Upper lobe of left lung (tissue), 4 donors: ENCODE measurements around the gene C15orf61.

Experiments used
- CTCF ChIP-seq, 6 experiments: fragments of 450-650 bp in 4 of 6; fragments of 200-600 bp in 2 of 6; sonication (generic) in 2 of 6; IDR thresholded peaks; one replicate each; pipeline ENCODE4 v1.5.1; 2016 to 2019; ENCODE audit warnings: antibody characterized with exemption in 6 of 6
- EP300 ChIP-seq, 4 donors: sonication (generic); formaldehyde crosslinking; IDR thresholded peaks; one replicate each; pipeline ENCODE4 v1.5.1; 2017; ENCODE audit warnings: antibody characterized with exemption in 4 of 4, control low read depth in 2 of 4
- POLR2A ChIP-seq, 4 donors: fragments of 450-650 bp; IDR thresholded peaks; one replicate each; pipeline ENCODE4 v1.5.1; 2016 to 2017; ENCODE audit warnings: antibody characterized with exemption in 4 of 4, mild to moderate bottlenecking in 2 of 4
- POLR2AphosphoS5 ChIP-seq, 2 donors: sonication (generic); formaldehyde crosslinking; IDR thresholded peaks; one replicate each; pipeline ENCODE4 v1.5.1; 2017; ENCODE audit warnings: antibody characterized with exemption in 2 of 2

GRCh38 chr15:67558502-67558901 is 37.6 kb downstream of the C15orf61 start:
- TF ChIP-seq CTCF (IDR thresholded peaks at IDR 0.05): no peak
- no peak for TF ChIP-seq POLR2AphosphoS5 (IDR thresholded peaks at IDR 0.05)
- TF ChIP-seq POLR2A (IDR thresholded peaks at IDR 0.05): no peak
- TF ChIP-seq EP300 (IDR thresholded peaks at IDR 0.05): no peak
